GM18508 (cell line): ENCODE data around the gene CISD2.
"Not testable (repeated sequence)": the region's sequence is repeated elsewhere in the genome, so short reads cannot be mapped to it uniquely, and the experiment has no call there.

Experiments used
- ATAC-seq: cut with Tn5 transposase; IDR thresholded peaks from one replicate; pipeline ENCODE4 v1.9.1; 2021; ENCODE audit warnings: moderate number of reproducible peaks; ENCODE audit not compliant: insufficient read depth, unreplicated experiment

CISD2 gene

DNA sequence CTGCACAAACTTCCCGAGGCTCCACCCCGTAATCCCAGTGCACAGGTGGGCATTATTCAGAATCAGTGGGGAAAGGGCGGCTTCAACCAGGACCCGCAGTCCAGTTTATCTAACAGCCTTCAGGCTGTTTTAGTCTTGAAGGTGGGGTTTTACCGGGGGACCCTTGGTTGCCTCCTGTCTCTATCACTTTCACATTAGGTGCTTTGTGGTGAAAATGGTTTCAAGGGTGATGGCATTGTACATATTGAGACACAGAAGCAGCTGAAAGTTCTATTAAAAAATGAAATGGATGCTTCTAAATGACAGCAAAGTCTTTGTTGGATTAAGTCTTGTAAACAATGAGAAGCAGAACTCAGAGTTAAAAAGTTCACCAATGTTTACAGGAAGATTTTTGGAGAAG is 27.8 kb downstream of the CISD2 start:
- ATAC-seq = not testable (repeated sequence)

DNA sequence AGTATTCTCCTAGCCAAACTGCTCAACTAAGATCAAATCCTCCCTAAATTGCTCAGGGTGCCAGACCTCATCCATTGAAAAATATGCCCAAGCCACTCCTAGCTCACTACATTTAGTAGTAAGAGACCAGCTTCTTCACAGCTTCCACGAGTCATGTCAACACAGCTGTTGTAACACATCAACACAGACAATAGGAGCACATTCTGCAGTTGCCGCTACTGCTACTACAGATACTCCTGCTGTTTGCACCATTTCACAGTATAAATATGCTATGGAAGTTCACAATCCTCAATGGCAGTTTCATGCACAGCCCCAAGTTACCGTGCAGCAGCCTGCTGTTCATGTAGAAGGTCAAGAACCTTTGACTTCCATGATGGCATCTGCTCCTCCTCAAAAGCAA is 28.8 kb downstream of the CISD2 start:
- not testable (repeated sequence) for ATAC-seq

DNA sequence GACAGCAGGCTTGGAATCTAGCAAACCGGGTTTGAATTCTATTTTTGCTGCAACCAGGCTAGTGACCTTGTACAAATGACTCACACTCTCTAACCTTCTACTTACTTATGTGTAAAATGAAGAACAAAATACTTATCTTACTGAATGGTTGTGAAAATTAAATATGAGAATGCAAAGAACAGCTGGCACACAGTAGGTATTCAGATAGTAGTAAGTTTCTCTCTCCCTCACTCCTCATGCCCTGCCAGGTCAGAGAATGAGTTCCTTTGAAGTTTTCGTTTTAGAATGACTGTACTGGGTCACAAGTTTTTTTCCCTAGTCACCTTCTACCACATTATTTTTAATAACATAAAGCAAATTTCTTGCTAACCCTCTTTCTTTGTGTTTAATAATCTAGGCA is 33.0 kb downstream of the CISD2 start:
- no peak for ATAC-seq

DNA sequence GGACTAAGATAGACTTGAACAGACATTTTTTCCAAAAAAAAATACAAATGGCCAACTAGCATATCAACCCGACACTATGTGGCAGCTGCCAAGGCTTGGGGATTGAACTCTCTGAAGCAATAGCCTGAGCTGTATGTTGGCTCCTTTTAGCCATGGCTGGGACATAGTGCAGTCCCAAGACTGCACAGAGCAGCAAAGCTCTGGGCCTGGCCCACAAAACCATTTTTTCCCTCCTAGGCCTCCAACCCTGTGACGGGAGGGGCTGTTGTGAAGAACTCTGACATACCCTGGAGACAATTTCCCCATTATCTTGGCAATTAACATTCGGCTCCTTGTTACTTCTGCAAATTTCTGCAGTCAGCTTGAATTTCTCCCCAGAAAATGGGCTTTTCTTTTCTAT is 50.1 kb downstream of the CISD2 start:
- no peak for ATAC-seq

DNA sequence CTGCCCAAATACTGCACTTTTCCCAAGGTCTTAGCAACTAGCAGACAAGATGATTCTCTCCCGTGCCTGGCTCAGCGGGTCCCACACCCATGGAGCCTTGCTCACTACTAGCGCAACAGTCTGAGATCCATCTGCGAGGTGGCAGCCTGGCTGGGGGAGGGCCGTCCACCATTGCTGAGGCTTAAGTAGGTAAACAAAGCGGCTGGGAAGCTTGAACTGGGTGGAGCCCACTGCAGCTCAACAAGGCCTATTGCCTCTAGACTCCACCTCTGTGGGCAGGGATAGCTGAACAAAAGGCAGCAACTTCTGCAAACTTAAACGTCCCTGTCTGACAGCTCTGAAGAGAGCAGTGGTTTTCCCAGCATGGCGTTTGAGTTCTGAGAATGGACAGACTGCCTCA is 50.9 kb downstream of the CISD2 start:
- ATAC-seq = not testable (repeated sequence)

DNA sequence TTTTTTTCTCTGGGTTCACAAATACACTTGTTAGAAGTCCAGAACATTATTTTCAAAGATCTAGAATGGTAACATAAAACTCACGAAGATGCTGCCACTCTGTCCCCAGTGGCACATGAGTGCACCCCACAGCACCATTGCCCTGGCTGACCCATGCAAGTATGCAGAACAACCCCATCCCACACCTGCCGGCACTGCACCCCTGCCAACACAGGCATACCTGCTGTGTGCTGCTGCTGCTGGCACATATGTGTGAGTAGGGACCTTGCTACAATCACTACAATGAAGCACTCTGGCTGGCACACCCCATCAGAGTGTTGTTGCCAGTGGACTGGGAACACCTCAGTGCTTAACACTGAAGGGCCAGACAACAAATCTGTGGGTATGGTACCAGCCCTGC is 66.9 kb downstream of the CISD2 start:
- ATAC-seq = no peak

DNA sequence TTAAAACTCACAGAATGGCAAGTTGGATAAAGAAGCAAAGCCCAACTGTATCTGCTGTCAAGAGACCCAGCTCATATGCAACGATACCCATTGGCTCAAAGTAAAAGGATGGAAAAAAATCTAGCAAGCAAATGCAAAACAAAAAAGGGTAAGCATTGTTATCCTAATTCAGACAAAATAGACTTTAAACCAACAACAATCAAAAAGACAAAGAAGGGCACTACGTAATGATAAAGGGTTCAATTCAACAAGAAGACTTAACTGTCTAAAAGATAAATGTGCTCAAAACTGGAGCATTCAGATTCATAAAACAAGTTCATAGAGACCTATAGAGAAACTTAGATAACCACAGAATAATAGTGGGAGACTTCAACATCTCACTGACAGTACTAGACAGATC is 69.3 kb downstream of the CISD2 start:
- ATAC-seq = not testable (repeated sequence)
